GM18909 (cell line): ENCODE measurements around the gene DAG1.

Source experiments
- ATAC-seq: cut with Tn5 transposase; IDR thresholded peaks from one replicate; pipeline ENCODE4 v1.9.1; 2021; ENCODE audit warnings: mild to moderate bottlenecking; ENCODE audit not compliant: unreplicated experiment, poor library complexity

DAG1 gene

DNA sequence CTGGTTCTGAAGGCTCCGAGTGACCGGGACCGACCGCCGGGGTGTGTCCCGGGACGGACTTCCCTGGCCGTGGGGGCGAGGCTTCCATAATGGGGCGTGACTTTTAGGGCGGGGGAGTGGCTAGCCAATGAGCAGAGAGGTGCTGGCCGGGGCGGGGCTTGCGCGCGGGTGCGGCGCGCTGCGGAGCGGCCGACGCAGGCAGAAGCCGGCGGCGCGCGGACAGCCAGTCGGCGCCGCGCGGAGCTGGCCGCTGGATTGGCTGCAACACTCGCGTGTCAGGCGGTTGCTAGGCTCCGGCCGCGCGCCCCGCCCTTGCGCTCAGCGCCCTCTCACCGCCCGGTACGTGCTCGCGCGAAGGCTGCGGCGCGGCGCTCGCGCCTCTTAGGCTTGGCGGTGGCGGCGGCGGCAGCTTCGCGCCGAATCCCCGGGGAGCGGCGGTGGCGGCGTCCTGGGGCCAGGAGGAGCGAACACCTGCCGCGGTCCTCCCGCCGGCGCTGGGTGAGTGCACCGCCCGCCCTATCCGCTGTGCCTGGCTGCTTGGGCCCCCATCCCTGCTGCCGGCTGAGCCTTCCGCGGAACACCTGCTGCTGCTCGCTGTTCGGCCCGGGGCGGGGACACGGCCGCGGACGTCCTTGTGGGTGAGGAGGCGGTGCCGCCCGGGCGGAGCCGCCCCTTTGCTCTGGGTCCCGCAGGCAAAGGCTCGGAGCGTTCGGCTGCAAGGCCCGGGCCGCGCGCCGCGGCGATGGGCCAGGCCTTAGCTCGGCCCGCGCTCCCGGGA is at the start of gene DAG1:
TSS of gene DAG1 (plus strand) at position 332 of the 778 bp plus-strand sequence. CDS start 40,268 bp downstream, outside the sequence.
- peak; percentile 89 for ATAC-seq

DNA sequence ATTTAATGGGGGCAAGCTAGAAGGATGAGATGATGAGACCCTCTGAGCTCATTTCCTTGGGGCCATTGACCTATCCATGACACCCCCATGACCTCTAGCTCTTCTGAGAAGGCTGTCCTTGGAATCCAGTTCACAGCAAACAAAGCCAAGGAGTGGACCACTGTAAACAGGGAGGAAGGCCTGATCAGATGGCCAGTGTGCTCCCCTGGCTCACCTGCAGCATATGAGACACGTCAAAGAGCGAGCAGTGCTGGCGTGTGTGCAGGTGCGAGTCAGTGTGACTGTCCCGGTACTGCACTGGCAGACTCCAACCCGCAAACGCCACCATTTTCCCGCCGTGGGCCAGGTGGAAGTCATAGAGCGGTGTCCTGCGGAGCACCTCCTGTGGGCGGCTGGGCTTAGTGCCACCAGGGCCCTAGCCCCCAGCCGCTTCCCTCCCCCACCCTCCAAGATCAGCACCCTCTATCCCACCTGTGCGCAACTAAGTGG is 48.1 kb upstream of the DAG1 start:
- no peak for ATAC-seq

DNA sequence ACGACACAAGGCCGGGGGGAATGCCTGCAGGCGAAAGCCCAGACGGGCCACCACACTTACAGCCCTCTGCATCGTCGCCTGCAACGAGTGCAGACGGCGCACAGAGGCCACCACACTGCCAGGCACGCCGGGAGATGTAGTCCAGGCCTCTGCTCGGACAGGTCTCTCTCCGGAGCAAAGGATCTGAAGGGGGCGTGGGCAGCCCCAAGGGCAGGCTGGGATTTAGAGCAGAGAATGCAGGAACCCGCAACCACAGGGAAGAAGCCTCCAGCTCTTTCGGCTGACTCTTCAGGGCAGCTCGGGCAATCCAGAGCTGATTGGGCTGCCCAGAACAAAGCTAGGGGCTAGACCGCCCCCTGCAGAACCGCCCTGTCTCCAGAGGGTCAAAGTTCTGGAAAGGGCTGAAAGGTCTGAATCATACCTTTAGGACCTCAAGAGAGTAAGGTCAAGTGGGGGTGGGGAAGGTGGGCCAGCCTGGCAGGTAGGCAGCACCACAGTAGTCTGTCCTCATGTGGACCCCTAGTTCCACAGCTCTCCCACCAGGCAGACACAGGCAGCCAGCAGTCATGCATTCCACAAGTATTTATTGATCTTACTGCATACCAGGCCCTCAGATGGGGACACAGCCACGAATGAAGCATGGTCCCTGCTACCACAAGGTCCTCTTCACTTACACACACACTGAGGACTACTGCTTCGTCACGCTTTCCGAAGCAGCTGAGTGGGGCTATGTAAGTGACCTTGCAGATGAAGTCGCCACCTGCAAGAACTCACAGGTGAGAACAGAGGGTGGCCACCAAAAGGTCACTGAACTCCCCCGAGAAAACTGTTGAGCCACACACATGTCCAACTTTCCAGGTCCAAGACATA is 47.5 kb upstream of the DAG1 start, which contains the start of gene AMT:
TSS of gene AMT (minus strand) at position 95 of the 870 bp plus-strand sequence. CDS start at position 72, 23 bp downstream.
- ATAC-seq: no peak

DNA sequence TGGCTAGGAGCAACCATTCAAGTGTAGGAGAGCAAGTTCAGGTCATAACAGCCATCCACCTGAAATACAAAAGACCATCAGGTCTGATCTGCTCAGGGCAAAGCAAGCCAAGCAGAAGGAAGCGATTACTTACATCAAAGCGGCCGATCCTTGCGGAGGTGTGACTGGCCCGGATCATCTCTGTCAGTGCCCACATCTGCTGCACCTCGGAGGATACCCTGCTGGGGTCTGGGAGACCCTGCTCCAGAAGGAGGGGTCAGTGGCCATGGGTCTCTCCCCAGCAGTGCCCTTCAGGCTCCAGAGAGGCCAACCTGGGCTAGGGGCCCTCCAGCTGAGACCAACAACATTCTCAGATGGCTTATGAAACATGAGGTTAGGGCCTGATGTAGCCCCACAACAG is 45.3 kb upstream of the DAG1 start:
- no peak for ATAC-seq

DNA sequence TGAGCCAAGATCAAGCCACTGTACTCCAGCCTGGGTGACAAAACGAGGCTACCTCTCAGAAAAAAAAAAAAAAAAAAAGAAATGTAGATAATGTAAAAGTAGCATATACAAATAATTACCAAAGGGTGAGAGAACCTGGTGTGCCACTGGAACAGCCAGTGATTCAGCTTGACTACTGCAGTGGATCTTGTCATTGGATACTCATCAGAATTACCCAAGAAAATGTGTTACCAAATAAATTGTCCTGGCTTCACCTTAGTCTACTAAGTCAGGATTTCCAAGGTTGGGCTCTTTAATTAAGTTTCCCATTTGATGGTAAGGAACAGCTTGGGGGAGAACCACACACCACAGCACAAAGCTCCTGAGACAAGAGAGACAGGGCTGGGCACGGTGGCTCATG is 42.5 kb upstream of the DAG1 start:
- no peak for ATAC-seq

DNA sequence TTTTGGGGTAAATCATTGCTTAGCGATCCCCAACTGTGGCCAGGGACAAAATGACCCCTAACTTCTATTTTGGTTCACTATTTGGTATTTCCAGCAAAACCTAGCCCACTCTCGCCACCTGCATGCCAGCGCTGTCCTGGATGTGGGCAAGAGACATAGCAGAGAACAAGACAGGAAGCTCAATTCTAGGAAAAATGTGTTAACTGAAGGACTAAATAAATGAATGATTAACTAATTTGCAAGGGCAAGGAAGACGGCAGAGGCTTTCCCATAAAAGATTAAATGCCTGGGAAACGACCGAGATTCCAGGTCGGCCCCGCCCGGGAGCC is 41.4 kb upstream of the DAG1 start:
- ATAC-seq: no peak

DNA sequence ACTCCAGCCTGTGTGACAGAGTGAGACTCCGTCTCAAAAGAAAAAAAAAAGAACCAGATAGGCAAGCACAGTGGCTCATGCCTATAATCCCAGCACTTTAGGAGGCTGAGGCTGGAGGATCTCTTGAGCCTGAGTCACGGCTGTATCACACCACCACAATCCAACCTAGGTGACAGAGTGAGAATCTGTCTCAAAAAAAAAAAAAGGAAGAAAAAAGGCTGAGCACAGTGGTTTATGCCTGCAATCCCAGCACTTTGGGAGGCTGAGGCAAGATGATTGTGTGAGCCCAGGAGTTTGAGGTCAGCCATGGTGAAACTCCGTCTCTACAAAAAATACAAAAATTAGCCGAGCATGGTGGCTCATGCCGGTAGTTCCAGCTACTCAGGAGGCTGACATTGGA is 35.3 kb upstream of the DAG1 start:
- ATAC-seq: no peak

DNA sequence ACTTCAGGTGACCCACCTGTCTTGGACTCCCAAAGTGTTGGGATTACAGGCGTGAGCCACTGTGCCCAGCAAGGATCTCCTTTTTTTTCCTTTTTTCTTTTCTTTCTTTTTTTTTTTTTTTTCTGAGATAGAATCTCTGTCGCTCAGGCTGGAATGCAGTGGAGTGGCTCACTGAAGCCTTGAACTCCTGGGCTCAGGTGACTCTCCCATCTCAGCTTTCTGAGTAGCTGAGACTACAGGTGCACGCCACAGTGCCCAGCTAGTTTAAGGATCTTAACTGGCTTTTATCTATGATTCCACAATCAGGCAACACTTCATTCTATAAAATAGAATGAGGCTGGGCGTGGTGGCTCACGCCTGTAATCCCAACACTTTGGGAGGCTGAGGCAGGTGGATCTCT is 24.7 kb upstream of the DAG1 start:
- no peak for ATAC-seq

DNA sequence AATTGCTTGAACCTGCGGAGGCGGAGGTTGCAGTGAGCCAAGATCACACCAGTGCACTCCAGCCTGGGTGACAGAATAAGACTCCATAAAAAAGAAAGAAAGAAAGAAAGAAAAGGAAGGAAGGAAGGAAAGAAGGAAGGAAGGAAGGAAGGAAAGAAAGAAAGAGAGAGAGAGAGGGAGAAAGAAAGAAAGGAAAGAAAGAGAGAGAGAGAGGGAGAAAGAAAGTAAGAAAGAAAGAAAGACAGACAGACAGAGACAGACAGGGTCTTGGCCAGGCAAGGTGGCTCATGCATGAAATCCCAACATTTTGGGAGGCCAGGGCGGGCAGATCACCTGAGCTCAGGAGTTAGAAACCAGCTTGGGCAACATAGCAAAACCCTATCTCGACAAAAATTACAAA is 16.4 kb upstream of the DAG1 start:
- ATAC-seq: no peak

DNA sequence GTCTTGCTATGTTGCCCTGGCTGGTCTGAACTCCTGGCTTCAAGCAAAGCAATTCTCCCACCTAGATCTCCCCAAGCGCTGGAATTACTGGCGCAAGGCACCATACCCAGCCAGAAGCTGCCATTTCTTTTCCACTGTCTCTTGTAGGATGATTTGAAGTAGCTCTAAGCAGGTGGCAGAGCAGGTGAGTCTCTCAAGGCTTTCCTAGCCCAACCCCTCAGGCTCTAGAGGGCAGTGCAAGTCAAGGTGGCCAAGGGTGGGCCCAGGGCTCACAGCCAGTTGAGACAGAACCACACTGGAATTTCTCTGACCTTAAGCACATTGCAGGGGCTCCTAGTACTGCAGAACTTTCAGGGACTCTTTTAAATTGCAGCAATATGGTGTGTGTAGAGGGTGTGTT is 15.6 kb upstream of the DAG1 start:
- no peak for ATAC-seq

DNA sequence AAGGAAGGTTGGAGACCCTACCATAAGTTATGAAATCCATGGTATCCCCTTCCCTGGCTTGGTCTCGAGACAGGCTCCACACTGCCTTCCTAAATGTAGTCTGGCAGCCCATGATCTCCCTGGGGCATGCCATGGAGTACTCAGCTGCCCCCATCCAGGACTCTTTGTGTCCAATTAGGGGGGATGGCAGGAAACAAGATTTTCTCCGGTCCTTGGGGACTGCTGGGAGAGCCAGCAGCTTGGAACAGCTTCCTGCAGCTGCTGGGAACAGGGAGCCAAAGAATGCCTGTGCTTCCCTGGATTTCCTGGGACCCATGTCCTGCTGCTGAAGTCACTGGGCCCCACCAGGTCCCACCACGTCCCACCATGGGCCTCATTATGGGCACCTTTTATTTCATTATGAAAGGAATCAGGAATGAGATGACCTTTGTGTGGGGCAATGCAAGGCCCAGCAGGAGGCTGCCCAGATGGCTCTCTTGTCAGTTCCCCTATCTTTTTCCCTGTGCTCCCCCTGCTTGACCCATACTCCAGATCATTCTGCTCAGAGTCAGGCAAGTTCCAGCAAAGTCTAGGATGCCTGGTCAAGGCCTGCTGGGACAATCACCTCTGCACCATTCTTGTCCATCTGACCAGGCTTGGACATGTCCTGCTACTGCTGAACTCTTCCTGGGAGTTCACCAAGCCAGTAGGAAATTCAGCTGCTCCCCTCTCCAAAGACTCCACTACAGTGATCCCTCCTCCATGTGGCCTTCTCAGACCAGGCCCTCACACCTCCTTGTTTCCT is 15.0 kb upstream of the DAG1 start:
- no peak for ATAC-seq

DNA sequence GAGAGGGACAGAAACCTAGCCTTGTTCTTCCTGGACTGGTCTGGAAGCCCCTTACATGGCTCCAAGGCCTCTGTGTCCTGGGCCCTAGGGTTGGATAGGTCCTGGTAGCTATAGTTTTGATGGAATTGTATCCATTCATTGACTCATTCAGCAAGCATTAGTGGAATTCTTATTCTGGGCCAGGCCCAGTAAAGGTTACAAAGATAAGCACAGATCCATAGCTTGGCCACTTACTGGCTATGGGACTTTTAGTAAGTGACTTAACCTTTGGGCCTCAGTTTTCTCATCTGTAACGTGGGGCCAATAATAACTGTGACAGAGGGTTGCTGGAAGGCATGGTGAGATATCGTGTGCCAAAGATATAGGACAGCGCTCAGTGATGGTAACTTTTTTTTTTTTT is 13.6 kb upstream of the DAG1 start:
- ATAC-seq: no peak

DNA sequence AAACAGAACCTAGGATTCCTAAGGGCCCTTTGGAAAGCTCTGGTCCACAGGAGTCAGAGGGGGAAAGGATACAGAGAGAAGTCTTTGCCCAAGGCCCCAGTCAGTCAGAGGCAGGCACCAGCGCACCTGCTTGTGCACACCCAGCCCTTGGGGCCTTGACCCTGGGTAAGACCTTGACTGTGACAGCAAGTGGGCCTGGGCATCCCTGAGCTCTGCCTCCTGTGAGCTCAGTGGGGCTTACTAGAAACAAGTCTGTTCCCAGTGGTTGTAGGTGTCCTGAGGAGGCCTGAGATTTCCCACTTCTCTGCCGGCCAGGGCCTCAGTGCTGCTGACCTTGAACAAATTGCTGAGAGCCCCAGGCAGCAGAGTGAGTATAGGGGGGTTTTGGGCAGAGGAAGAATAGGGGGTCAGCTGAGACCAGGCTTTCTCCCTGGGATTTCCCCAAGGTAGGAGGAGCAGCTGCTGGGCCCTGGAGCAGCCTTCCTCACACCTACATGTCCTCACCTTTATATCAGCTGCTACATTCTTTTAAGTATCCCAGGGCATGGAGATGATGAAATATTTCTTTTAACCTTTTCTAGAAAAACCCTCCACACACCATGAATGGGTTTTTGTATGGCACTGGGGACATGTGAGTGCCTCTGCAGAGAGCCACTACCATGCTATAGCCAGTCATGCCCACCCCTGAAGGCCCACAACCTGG is 9.7 kb upstream of the DAG1 start:
- no peak for ATAC-seq

DNA sequence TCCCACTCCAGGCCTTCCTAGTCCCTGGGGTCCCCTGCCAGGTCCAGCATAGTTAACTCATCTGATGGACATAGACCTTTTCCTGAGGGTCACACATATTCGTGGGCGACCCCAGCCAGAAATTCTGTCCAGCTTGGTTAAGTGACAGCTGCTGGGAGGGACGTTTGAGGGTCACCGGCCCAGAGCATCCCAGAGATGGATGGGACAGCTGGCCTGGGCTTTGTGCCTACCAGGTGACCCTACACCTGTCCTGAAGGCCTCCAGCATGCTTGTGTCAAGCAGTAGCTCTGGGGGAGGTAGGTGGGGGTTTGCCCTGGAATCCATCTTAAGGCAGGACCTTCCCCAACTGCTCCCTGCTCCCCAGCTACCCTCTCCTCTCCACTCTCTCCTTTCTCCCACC is 9.1 kb upstream of the DAG1 start:
- no peak for ATAC-seq

DNA sequence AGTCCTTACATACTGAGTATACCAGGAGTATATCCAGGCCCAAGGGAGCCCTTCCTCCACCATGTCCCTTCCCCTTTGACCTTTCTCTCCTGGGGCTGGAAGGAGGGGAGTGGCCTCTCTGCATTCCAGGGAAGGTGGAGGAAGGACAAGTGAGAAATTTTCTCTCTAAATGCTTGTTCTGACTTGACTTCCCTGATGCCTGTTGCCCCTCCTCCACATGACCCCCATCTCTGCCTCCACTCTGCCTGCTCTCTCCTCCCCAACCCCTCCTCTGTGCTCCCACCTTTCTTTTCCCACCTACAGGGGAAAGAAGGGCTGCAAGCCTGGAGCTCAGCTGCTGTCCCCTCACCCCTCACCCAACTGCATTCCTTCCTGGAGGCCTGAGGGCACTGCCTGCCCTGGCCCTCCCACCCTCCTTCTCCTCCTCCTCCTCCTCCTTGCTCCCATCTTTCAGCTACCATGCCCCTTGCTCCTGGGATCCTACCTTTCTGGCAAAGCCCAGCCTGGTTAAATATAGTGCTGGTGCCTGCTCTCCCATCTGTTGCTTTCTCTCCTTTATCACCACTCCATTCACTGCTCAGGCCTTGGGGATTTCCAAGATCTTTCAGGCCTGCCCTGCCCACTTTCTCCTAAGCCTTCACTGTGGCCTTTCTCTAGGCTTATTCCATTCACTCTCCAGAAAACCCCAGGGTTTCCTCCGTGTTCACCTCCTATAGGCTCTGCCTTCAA is 8.5 kb upstream of the DAG1 start:
- no peak for ATAC-seq

DNA sequence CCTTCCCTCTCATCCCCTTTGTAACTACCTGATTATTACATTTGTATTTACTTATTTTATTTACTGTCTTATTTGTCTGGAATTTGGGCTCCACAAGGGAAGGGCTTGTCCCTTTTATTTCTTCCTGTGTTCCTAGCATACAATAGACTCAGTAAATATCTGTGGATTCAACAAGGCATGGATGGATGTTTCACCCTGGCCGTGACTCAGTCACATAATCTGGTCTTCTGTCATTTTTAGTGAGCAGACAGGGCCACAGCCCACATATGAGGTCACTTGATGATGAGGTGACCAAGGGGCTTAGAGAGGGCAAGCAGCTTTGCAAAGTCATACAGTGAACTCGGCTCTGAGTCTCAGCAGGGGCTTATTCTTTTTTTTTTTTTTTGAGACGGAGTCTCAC is 7.8 kb upstream of the DAG1 start:
- no peak for ATAC-seq

DNA sequence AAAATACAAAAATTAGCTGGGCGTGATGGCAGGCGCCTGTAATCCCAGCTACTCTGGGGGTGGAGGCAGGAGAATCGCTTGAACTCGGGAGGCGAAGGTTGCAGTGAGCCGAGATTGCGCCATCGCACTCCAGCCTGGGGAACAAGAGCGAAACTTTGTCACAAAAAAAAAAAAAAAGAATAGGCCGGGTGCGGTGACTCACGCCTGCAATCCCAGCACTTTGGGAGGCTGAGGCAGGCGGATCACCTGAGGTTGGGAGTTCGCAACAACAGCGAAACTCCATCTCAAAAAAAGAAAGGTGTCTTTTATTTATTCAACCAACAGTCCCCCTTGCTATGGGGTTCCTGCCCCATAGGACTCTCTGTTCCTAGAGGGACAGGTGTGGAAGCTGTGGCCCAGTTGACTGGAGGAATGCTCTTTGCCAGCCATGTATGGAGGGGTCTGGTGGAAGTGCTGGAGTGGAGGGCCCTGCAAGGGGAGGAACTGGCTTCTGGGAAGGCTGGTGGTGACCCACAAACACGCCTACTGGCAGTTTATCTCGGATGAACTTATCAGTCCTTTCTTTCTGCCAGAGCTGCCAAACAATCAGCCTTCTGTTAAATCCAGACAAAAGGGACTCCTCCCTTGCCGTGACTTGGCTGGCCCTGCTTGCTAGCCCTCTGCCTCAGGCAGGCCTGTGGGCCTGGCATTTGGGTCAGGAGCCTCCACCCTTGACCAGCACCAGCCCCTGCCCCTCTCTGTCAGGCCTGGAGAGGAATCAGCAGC is 4.6 kb upstream of the DAG1 start:
- no peak for ATAC-seq

DNA sequence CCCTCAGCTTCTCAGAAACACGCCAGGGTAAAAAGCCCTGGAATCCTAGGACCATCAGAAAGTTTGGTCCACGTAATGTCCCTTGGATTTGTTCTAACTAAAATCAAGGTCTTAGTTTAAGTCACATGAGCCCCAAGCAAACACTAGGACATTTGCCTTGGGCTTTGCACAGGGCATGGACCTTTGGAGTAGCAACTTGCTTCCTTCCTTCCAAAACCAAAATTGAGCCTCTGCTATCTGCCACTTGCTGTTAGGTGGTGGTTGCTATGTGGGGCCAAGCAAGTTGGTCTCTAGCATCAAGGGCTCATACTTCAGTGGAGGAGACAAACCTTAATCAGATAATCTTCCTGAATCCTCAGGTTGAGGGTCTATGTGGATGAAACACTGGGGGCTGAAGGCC is 4.0 kb upstream of the DAG1 start:
- no peak for ATAC-seq
